Measurements from ENCODE around the gene SMURF1. TPM values are rescaled to one million over a fixed set of nuclear protein-coding genes. Genes with fewer than 3 reads are reported as not detected.

Gene SMURF1
- total RNA-seq, 1 donor from 2014 or later = 9.9 TPM

GRCh38 chr7:99036546-99037111 is 107.3 kb downstream of the SMURF1 start:
- Histone ChIP-seq H3K27me3 (ENCODE audit: control insufficient read depth in 3 of 3, insufficient read depth in 3 of 3, low read length in 3 of 3) (no peaks in the 10 kb centered on the region), H3K36me3 (ENCODE audit: control insufficient read depth in 3 of 3, insufficient read depth in 3 of 3, low read length in 3 of 3) (peaks cover 71 to 75% (median 72%) of the 10 kb centered on the region in 3 donors), H3K4me3 (ENCODE audit: low read length in 3 of 3) (no peak overlapping the region), H3K27ac (ENCODE audit: low read depth, low read length) (no peak overlapping the region), H3K9me3 (ENCODE audit: control insufficient read depth in 3 of 3, low read length in 3 of 3) (no peaks in the 10 kb centered on the region), H3K9ac (ENCODE audit: low read depth in 1 of 3, low read length in 3 of 3) (no peak overlapping the region), H3K4me1 (ENCODE audit: control insufficient read depth in 3 of 3, insufficient read depth in 3 of 3, low read length in 3 of 3) (peaks cover 5 to 12% (median 10%) of the 10 kb centered on the region in 3 donors)

GRCh38 chr7:99035723-99036545 is 108.0 kb downstream of the SMURF1 start:
- Histone ChIP-seq H3K27me3 (ENCODE audit: control insufficient read depth in 3 of 3, insufficient read depth in 3 of 3, low read length in 3 of 3) (no peaks in the 10 kb centered on the region), H3K9me3 (ENCODE audit: control insufficient read depth in 3 of 3, low read length in 3 of 3) (no peaks in the 10 kb centered on the region), H3K9ac (ENCODE audit: low read depth in 1 of 3, low read length in 3 of 3) (no peak overlapping the region), H3K4me1 (ENCODE audit: control insufficient read depth in 3 of 3, insufficient read depth in 3 of 3, low read length in 3 of 3) (peaks cover 7 to 15% (median 13%) of the 10 kb centered on the region in 3 donors), H3K27ac (ENCODE audit: low read depth, low read length) (no peak overlapping the region), H3K4me3 (ENCODE audit: low read length in 3 of 3) (no peak overlapping the region), H3K36me3 (ENCODE audit: control insufficient read depth in 3 of 3, insufficient read depth in 3 of 3, low read length in 3 of 3) (peaks cover 71 to 73% (median 72%) of the 10 kb centered on the region in 3 donors)

GRCh38 chr7:99034932-99035722 is 108.8 kb downstream of the SMURF1 start:
- no peaks in the 10 kb centered on the region for H3K27me3 ChIP-seq (ENCODE audit: control insufficient read depth in 3 of 3, insufficient read depth in 3 of 3, low read length in 3 of 3)
- H3K4me3 ChIP-seq (ENCODE audit: low read length in 3 of 3) = no peak overlapping the region
- H3K36me3 ChIP-seq (ENCODE audit: control insufficient read depth in 3 of 3, insufficient read depth in 3 of 3, low read length in 3 of 3) = peaks cover 71 to 73% (median 72%) of the 10 kb centered on the region in 3 donors
- no peak overlapping the region for H3K27ac ChIP-seq (ENCODE audit: low read depth, low read length)
- H3K9me3 ChIP-seq (ENCODE audit: control insufficient read depth in 3 of 3, low read length in 3 of 3) = no peaks in the 10 kb centered on the region
- H3K9ac ChIP-seq (ENCODE audit: low read depth in 1 of 3, low read length in 3 of 3) = peak overlapping the region in 1 of 3 donors; percentile 8
- peaks cover 6 to 14% (median 7%) of the 10 kb centered on the region in 3 donors for H3K4me1 ChIP-seq (ENCODE audit: control insufficient read depth in 3 of 3, insufficient read depth in 3 of 3, low read length in 3 of 3)

GRCh38 chr7:99033765-99034164 is 110.1 kb downstream of the SMURF1 start:
- Histone ChIP-seq H3K27ac (ENCODE audit: low read depth, low read length) (no peak overlapping the region), H3K36me3 (ENCODE audit: control insufficient read depth in 3 of 3, insufficient read depth in 3 of 3, low read length in 3 of 3) (peaks cover 70 to 80% (median 78%) of the 10 kb centered on the region in 3 donors), H3K9me3 (ENCODE audit: control insufficient read depth in 3 of 3, low read length in 3 of 3) (no peaks in the 10 kb centered on the region), H3K4me3 (ENCODE audit: low read length in 3 of 3) (no peak overlapping the region), H3K27me3 (ENCODE audit: control insufficient read depth in 3 of 3, insufficient read depth in 3 of 3, low read length in 3 of 3) (no peaks in the 10 kb centered on the region), H3K4me1 (ENCODE audit: control insufficient read depth in 3 of 3, insufficient read depth in 3 of 3, low read length in 3 of 3) (peaks cover 6 to 21% (median 7%) of the 10 kb centered on the region in 3 donors), H3K9ac (ENCODE audit: low read depth in 1 of 3, low read length in 3 of 3) (no peak overlapping the region)

GRCh38 chr7:99032928-99033327 is 111.0 kb downstream of the SMURF1 start:
- no peak overlapping the region for H3K9ac ChIP-seq (ENCODE audit: low read depth in 1 of 3, low read length in 3 of 3)
- no peaks in the 10 kb centered on the region for H3K27me3 ChIP-seq (ENCODE audit: control insufficient read depth in 3 of 3, insufficient read depth in 3 of 3, low read length in 3 of 3)
- H3K27ac ChIP-seq (ENCODE audit: low read depth, low read length) = no peak overlapping the region
- H3K36me3 ChIP-seq (ENCODE audit: control insufficient read depth in 3 of 3, insufficient read depth in 3 of 3, low read length in 3 of 3) = peaks cover 70 to 78% (median 76%) of the 10 kb centered on the region in 3 donors
- no peaks in the 10 kb centered on the region for H3K9me3 ChIP-seq (ENCODE audit: control insufficient read depth in 3 of 3, low read length in 3 of 3)
- H3K4me3 ChIP-seq (ENCODE audit: low read length in 3 of 3) = no peak overlapping the region
- peaks cover 6 to 21% (median 7%) of the 10 kb centered on the region in 3 donors for H3K4me1 ChIP-seq (ENCODE audit: control insufficient read depth in 3 of 3, insufficient read depth in 3 of 3, low read length in 3 of 3)

GRCh38 chr7:99031496-99031895 is 112.4 kb downstream of the SMURF1 start:
- Histone ChIP-seq H3K36me3 (ENCODE audit: control insufficient read depth in 3 of 3, insufficient read depth in 3 of 3, low read length in 3 of 3) (peaks cover 62 to 68% (median 64%) of the 10 kb centered on the region in 3 donors), H3K9me3 (ENCODE audit: control insufficient read depth in 3 of 3, low read length in 3 of 3) (no peaks in the 10 kb centered on the region), H3K27me3 (ENCODE audit: control insufficient read depth in 3 of 3, insufficient read depth in 3 of 3, low read length in 3 of 3) (no peaks in the 10 kb centered on the region), H3K9ac (ENCODE audit: low read depth in 1 of 3, low read length in 3 of 3) (no peak overlapping the region), H3K27ac (ENCODE audit: low read depth, low read length) (peak overlapping the region; percentile 80), H3K4me3 (ENCODE audit: low read length in 3 of 3) (no peak overlapping the region), H3K4me1 (ENCODE audit: control insufficient read depth in 3 of 3, insufficient read depth in 3 of 3, low read length in 3 of 3) (peaks cover 6 to 21% (median 7%) of the 10 kb centered on the region in 3 donors)

- Histone ChIP-seq H3K27me3 (ENCODE audit: control insufficient read depth in 3 of 3, insufficient read depth in 3 of 3, low read length in 3 of 3) (no peaks in the 10 kb centered on the region), H3K4me1 (ENCODE audit: control insufficient read depth in 3 of 3, insufficient read depth in 3 of 3, low read length in 3 of 3) (peaks cover 6 to 21% (median 7%) of the 10 kb centered on the region in 3 donors), H3K36me3 (ENCODE audit: control insufficient read depth in 3 of 3, insufficient read depth in 3 of 3, low read length in 3 of 3) (peaks cover 61 to 64% (median 62%) of the 10 kb centered on the region in 3 donors), H3K9me3 (ENCODE audit: control insufficient read depth in 3 of 3, low read length in 3 of 3) (no peaks in the 10 kb centered on the region), H3K27ac (ENCODE audit: low read depth, low read length) (peak overlapping the region; percentile 80), H3K9ac (ENCODE audit: low read depth in 1 of 3, low read length in 3 of 3) (no peak overlapping the region), H3K4me3 (ENCODE audit: low read length in 3 of 3) (no peak overlapping the region)
Measured at GRCh38 chr7:99030951-99031350, 113.0 kb downstream of the SMURF1 start.

GRCh38 chr7:99030457-99030856 is 113.5 kb downstream of the SMURF1 start:
- Histone ChIP-seq H3K4me1 (ENCODE audit: control insufficient read depth in 3 of 3, insufficient read depth in 3 of 3, low read length in 3 of 3) (peaks cover 6 to 21% (median 7%) of the 10 kb centered on the region in 3 donors), H3K27ac (ENCODE audit: low read depth, low read length) (peak overlapping the region; percentile 71), H3K9ac (ENCODE audit: low read depth in 1 of 3, low read length in 3 of 3) (no peak overlapping the region), H3K9me3 (ENCODE audit: control insufficient read depth in 3 of 3, low read length in 3 of 3) (no peaks in the 10 kb centered on the region), H3K36me3 (ENCODE audit: control insufficient read depth in 3 of 3, insufficient read depth in 3 of 3, low read length in 3 of 3) (peaks cover 56 to 59% (median 59%) of the 10 kb centered on the region in 3 donors), H3K27me3 (ENCODE audit: control insufficient read depth in 3 of 3, insufficient read depth in 3 of 3, low read length in 3 of 3) (no peaks in the 10 kb centered on the region), H3K4me3 (ENCODE audit: low read length in 3 of 3) (no peak overlapping the region)

GRCh38 chr7:99029466-99030435 is 114.2 kb downstream of the SMURF1 start:
- H3K4me1 ChIP-seq (ENCODE audit: control insufficient read depth in 3 of 3, insufficient read depth in 3 of 3, low read length in 3 of 3) = peaks cover 6 to 21% (median 7%) of the 10 kb centered on the region in 3 donors
- no peak overlapping the region for H3K9ac ChIP-seq (ENCODE audit: low read depth in 1 of 3, low read length in 3 of 3)
- peaks cover 49 to 52% (median 52%) of the 10 kb centered on the region in 3 donors for H3K36me3 ChIP-seq (ENCODE audit: control insufficient read depth in 3 of 3, insufficient read depth in 3 of 3, low read length in 3 of 3)
- H3K27me3 ChIP-seq (ENCODE audit: control insufficient read depth in 3 of 3, insufficient read depth in 3 of 3, low read length in 3 of 3) = no peaks in the 10 kb centered on the region
- no peak overlapping the region for H3K4me3 ChIP-seq (ENCODE audit: low read length in 3 of 3)
- H3K27ac ChIP-seq (ENCODE audit: low read depth, low read length) = peak overlapping the region; percentile 71
- no peaks in the 10 kb centered on the region for H3K9me3 ChIP-seq (ENCODE audit: control insufficient read depth in 3 of 3, low read length in 3 of 3)
